Upper lobe of left lung (tissue), 6 donors: ENCODE results near the gene FBXW7. TPM values are rescaled to one million over a fixed set of nuclear protein-coding genes. Genes with fewer than 3 reads are reported as not detected.
A peak's percentile ranks its signal among the peaks of the same experiment; 100 is the strongest.

ENCODE experiments used
- ATAC-seq, 2 donors: fragments of 200-7000 bp; cut with Tn5 transposase; one replicate each; pipeline ENCODE4 v1.9.1; 2022; ENCODE audit warnings: mild to moderate bottlenecking in 2 of 2, moderate library complexity in 2 of 2; ENCODE audit not compliant: low FRiP score in 2 of 2
- DNase-seq, 2 donors: peaks; one replicate each; pipeline ENCODE4 v3.0.0-alpha.2; 2019 to 2020
- H3K27ac ChIP-seq, 4 donors: fragments of 200-600 bp; sonication (generic); one replicate each; pipeline ENCODE4 v1.5.1; 2016 to 2019
- H3K27me3 ChIP-seq, 4 donors: fragments of 200-600 bp; sonication (generic); one replicate each; pipeline ENCODE4 v1.5.1; 2017 to 2019
- H3K36me3 ChIP-seq, 4 donors: fragments of 200-600 bp; sonication (generic); one replicate each; pipeline ENCODE4 v1.5.1; 2016 to 2019
- H3K4me1 ChIP-seq, 4 donors: fragments of 200-600 bp; sonication (generic); one replicate each; pipeline ENCODE4 v1.5.1; 2018 to 2019
- H3K4me3 ChIP-seq, 4 donors: fragments of 200-600 bp; sonication (generic); one replicate each; pipeline ENCODE4 v1.5.1; 2017 to 2019; ENCODE audit warnings: mild to moderate bottlenecking in 2 of 4, moderate library complexity in 1 of 4
- H3K9me3 ChIP-seq, 4 donors: fragments of 200-600 bp; sonication (generic); one replicate each; pipeline ENCODE4 v1.5.1; 2018 to 2019
- EP300 ChIP-seq, 4 donors: sonication (generic); formaldehyde crosslinking; IDR thresholded peaks; one replicate each; pipeline ENCODE4 v1.5.1; 2017; ENCODE audit warnings: antibody characterized with exemption in 4 of 4, control low read depth in 2 of 4
- POLR2A ChIP-seq, 4 donors: fragments of 450-650 bp; IDR thresholded peaks; one replicate each; pipeline ENCODE4 v1.5.1; 2016 to 2017; ENCODE audit warnings: antibody characterized with exemption in 4 of 4, mild to moderate bottlenecking in 2 of 4
- POLR2AphosphoS5 ChIP-seq, 2 donors: sonication (generic); formaldehyde crosslinking; IDR thresholded peaks; one replicate each; pipeline ENCODE4 v1.5.1; 2017; ENCODE audit warnings: antibody characterized with exemption in 2 of 2
- WGBS, 2 donors: methylation state at CpG; one replicate each; pipeline ENCODE4 v1.1.5; 2017 to 2018; 5-methylcytosine and 5-hydroxymethylcytosine counted together
- total RNA-seq, 6 donors: library from RNA; depleted of rRNA in 4 of 6; stranded (reverse); fragments of >200 nt in 4 of 6; gene quantifications; one replicate each; pipeline versions ENCODE4 v1.1.0 to v1.2.1, GENCODE V29; 2016 to 2021
- TF ChIP-seq, protein P1 (sequence below), 6 experiments: fragments of 450-650 bp in 4 of 6; fragments of 200-600 bp in 2 of 6; sonication (generic) in 2 of 6; IDR thresholded peaks; one replicate each; pipeline ENCODE4 v1.5.1; 2016 to 2019; ENCODE audit warnings: antibody characterized with exemption in 6 of 6
- donor health status: DM: no; HTN: no; CAD: no; lungs with moderate emphysema.
- donor health status: DM: no; HTN: yes; CAD: no; lungs with severe emphysema.

FBXW7 gene
- total RNA-seq, 6 donors from 2014 or later: 36.5 to 116 (median 52.5) TPM

DNA sequence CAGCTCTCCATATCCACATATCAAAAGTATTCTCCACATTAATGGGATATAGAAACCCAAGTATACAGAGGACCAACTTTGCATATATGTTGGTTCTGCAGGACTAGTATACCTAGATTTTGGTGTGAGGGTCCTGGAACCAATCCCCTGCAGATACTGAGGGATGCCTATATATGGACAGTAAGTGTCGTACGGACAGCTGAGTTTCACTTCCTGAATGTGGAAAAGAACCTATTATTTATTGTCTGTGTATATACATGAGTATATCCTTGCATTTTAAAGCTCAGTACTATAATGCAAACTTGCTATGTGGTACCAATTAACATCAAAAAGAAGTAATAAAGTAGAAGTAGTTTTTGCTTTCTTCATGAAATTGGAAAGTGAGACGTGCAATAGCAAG is 101.9 kb downstream of the FBXW7 start:
- no peak for TF ChIP-seq POLR2A (IDR thresholded peaks at IDR 0.05)
- TF ChIP-seq, protein P1, sequence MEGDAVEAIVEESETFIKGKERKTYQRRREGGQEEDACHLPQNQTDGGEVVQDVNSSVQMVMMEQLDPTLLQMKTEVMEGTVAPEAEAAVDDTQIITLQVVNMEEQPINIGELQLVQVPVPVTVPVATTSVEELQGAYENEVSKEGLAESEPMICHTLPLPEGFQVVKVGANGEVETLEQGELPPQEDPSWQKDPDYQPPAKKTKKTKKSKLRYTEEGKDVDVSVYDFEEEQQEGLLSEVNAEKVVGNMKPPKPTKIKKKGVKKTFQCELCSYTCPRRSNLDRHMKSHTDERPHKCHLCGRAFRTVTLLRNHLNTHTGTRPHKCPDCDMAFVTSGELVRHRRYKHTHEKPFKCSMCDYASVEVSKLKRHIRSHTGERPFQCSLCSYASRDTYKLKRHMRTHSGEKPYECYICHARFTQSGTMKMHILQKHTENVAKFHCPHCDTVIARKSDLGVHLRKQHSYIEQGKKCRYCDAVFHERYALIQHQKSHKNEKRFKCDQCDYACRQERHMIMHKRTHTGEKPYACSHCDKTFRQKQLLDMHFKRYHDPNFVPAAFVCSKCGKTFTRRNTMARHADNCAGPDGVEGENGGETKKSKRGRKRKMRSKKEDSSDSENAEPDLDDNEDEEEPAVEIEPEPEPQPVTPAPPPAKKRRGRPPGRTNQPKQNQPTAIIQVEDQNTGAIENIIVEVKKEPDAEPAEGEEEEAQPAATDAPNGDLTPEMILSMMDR (IDR thresholded peaks at IDR 0.05): no peak
- no peak for TF ChIP-seq EP300 (IDR thresholded peaks at IDR 0.05)
- TF ChIP-seq POLR2AphosphoS5 (IDR thresholded peaks at IDR 0.05): no peak
- Histone ChIP-seq H3K4me3 (no peak overlapping the region), H3K27me3 (no peaks in the 10 kb centered on the region), H3K9me3 (no peaks in the 10 kb centered on the region), H3K27ac (no peak overlapping the region), H3K36me3 (no peaks in the 10 kb centered on the region), H3K4me1 (peaks cover 0 to 14% (median 3%) of the 10 kb centered on the region in 4 donors)
- WGBS, 2 donors: 79 to 86% methylated on average over 3 of the region's 3 CpGs
- no peak for DNase-seq
- no peak for ATAC-seq

DNA sequence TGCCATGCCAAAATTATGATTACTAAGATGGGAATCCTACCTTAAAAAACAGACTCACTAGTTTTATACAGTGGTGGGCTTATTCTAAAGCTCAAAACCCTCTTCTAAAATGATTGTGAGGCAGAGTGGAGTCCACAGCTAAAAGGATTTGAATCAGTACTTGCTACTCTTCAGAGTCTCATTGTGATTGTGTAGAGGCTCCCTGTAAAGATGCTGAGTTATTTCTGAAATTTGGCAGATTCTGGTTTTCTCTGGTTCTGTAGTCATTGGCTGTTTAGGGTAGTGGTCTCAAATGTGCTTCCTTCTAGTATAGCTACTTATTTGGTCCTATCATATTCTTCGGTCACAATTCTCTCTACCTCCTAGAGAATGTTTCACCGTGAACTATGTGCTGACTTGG is 104.1 kb downstream of the FBXW7 start:
- no peak overlapping the region for H3K4me3 ChIP-seq
- no peaks in the 10 kb centered on the region for H3K36me3 ChIP-seq
- no peak for TF ChIP-seq POLR2A (IDR thresholded peaks at IDR 0.05)
- TF ChIP-seq EP300 (IDR thresholded peaks at IDR 0.05): no peak
- TF ChIP-seq, protein P1 (IDR thresholded peaks at IDR 0.05): no peak
- no peak for TF ChIP-seq POLR2AphosphoS5 (IDR thresholded peaks at IDR 0.05)
- peaks cover 0 to 14% (median 3%) of the 10 kb centered on the region in 4 donors for H3K4me1 ChIP-seq
- no peaks in the 10 kb centered on the region for H3K9me3 ChIP-seq
- WGBS, 2 donors: 95 to 100% methylated on average over 2 of the region's 2 CpGs
- H3K27me3 ChIP-seq: no peaks in the 10 kb centered on the region
- DNase-seq: no peak
- no peak for ATAC-seq
- no peak overlapping the region for H3K27ac ChIP-seq

DNA sequence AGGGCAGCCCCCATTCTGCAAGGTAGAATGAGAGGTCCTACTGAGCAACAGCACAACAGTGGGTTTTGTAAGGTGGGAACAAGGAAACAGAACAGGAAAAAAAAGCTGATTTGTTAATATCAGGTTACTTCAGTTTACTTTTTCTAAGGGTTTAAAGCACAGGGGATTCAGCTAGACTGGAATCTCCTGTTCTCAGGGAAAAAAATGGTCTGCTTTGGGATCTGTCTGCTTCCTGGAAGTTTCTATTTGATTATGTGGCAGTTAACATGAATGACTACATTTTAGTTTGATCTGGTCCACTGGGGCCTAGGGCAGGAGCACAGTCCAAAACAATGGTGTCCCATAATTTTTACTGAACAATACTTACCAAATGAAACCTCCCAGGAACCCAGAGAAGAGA is 104.6 kb downstream of the FBXW7 start:
- no peak for DNase-seq

DNA sequence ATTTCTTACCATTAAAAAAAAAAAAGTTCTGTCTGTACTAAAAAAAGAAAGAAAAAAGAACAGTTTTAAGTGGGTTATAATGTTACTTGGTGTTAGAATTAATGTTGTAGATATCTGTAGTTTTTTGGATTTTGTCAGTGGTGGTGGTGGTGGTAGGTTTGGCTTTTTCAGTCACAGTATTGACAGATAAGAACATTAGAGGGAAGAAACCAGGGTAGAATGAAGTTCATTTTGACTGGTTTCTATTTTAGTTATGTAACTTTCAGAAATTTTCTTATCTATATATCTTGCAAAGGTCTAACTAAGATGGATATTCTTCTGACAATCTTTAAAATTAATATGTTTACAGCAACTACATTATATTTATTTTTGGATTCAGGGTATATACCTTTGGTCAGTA is 105.4 kb downstream of the FBXW7 start:
- H3K4me1 ChIP-seq: peaks cover 0 to 14% (median 3%) of the 10 kb centered on the region in 4 donors
- ATAC-seq (no peak), DNase-seq (no peak)
- TF ChIP-seq POLR2AphosphoS5 (IDR thresholded peaks at IDR 0.05) (no peak), EP300 (IDR thresholded peaks at IDR 0.05) (no peak), POLR2A (IDR thresholded peaks at IDR 0.05) (no peak)
- TF ChIP-seq, protein P1 (IDR thresholded peaks at IDR 0.05): no peak
- no peaks in the 10 kb centered on the region for H3K9me3 ChIP-seq
- no peaks in the 10 kb centered on the region for H3K27me3 ChIP-seq
- no peaks in the 10 kb centered on the region for H3K36me3 ChIP-seq
- no peak overlapping the region for H3K27ac ChIP-seq
- H3K4me3 ChIP-seq: no peak overlapping the region

More for the DNA sequence above, 104.6 kb downstream of the FBXW7 start:
- no peak overlapping the region for H3K4me3 ChIP-seq
- H3K9me3 ChIP-seq: no peaks in the 10 kb centered on the region
- no peaks in the 10 kb centered on the region for H3K36me3 ChIP-seq
- H3K27me3 ChIP-seq: no peaks in the 10 kb centered on the region
- no peak for TF ChIP-seq POLR2A (IDR thresholded peaks at IDR 0.05)
- ATAC-seq: no peak
- H3K27ac ChIP-seq: peak overlapping the region in 1 of 4 donors; percentile 30
- peaks cover 0 to 14% (median 3%) of the 10 kb centered on the region in 4 donors for H3K4me1 ChIP-seq

DNA sequence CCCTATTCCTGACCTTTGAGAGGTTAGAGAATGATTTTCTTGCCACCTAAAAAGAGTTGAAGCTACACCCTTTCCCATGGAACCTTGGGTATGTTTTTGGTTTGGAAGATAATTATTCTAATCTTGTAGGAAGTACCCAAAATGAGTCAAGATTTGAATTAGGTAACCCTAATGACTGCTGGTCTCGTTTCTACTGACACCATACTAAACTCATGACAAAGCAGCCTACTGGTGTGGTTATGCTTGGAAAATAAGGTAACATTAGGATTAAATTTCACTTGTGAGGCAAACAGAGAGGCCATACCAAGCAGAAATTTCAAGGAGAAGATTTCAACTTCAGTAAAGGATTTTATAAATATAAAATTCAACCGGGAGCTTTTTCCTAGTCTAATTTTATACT is 107.9 kb downstream of the FBXW7 start:
- DNase-seq (no peak), ATAC-seq (no peak)
- H3K36me3 ChIP-seq: no peaks in the 10 kb centered on the region
- H3K27me3 ChIP-seq: no peaks in the 10 kb centered on the region
- no peak overlapping the region for H3K4me3 ChIP-seq
- TF ChIP-seq POLR2A (IDR thresholded peaks at IDR 0.05): no peak
- TF ChIP-seq EP300 (IDR thresholded peaks at IDR 0.05): no peak
- TF ChIP-seq, protein P1 (IDR thresholded peaks at IDR 0.05): no peak
- no peak overlapping the region for H3K27ac ChIP-seq
- peaks cover 0 to 19% (median 13%) of the 10 kb centered on the region in 4 donors for H3K4me1 ChIP-seq
- no peaks in the 10 kb centered on the region for H3K9me3 ChIP-seq
- 77 to 80% methylated on average over 2 of the region's 2 CpGs for WGBS, 2 donors
